GM19099 (cell line): ENCODE results near the gene SLC30A1.

Experiments
- POLR2A ChIP-seq: IDR thresholded peaks from 3 replicates; pipeline ENCODE4 v1.6.1; 2011; ENCODE audit warnings: low read depth; ENCODE audit not compliant: insufficient read length; ENCODE audit errors: extremely low read depth

The SLC30A1 gene

DNA sequence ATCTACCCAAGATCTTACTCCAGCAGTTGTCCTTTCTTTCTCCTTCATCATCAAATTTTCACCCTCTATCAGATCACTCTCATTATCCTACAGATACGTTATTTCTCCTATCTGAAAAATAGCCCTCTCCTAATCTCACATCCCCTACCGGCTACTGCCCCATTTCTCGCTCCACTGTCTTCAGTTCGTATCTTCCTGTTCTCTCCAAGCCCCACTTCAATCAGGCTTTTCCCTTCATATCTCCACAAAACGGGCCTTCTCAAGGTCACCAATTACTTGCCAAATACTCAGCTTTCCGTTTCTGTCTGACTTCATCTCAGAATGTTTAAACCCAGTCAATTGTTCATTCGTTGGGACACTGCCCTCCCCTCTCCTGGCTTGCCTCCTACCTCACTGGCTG is 32.4 kb downstream of the SLC30A1 start:
- no peak for TF ChIP-seq POLR2A

DNA sequence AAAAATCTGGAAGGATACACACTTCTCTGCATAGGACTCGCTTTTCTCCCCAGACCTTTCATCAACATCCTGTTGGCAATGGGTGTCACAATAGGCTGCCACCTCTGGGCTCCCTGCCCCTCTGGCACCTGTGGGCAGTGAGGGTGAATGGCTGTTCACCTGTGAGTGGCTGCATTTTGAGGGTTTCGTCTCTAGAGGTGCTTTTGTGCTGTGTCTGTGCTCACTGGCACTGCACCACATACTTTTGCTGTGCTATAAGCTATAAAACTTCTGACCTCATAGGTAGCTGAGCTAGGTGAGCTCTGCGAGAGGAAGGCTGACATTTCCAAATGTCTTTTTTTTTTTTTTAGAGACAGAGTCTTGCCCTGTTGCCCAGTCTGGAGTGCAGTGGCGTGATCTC is 35.9 kb downstream of the SLC30A1 start:
- no peak for TF ChIP-seq POLR2A

DNA sequence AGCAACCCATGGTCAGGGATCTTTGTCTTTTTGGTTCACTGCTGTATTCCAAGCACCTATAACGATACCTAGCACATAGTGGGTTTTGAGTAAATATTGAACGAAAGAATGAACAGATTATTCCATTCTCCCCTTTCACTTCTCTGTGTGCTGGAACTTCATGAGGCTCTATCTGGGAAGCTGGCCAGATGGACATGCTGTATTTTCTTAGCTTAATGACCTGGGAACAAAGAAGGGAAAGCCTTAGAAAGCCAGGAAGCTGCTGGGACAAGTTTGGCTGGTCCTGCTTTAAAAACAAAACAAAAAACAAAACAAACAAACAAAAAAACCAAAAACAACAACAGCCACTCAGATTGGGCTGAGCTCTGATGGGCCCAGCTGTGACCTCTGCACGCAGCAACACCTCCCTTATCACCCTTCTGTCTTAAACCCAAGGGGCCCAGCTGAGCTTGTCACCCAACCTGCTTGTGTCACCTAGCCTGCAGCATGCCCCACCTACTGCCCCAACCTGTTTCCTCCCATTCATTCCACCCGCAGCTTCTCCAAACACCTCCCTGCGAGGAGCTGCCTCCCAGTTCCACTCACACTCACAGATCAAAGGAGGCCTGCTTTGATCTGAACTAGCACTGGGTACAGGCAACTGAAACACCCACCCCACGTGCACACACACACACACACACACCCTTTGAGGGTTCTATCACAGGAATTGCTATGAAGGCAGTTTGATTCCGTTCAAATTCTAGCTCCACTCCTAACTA is 37.1 kb downstream of the SLC30A1 start:
- no peak for TF ChIP-seq POLR2A

- no peak for TF ChIP-seq POLR2A
Measured at GRCh38 chr1:211541278-211541677, 37.7 kb downstream of the SLC30A1 start.

DNA sequence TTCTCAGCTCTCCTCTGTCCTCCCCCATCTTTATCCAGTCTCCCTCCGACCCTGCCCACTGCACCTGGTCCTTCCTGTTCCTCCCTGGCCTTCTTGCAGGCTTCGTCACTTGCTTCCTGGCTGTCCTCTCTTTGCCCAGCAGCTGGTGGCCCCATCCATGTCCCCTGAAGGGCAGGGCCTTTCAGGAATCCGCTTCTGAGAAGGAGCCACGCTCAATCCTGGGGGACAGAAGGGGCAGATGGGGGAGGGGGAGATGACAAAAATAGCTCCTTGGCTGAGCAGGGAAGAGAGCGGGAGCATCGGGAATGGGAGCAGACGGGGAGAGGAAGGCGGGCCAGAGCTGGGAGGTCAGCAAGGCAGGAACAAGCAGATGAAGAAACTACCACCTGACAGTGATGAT is 40.7 kb downstream of the SLC30A1 start:
- no peak for TF ChIP-seq POLR2A

DNA sequence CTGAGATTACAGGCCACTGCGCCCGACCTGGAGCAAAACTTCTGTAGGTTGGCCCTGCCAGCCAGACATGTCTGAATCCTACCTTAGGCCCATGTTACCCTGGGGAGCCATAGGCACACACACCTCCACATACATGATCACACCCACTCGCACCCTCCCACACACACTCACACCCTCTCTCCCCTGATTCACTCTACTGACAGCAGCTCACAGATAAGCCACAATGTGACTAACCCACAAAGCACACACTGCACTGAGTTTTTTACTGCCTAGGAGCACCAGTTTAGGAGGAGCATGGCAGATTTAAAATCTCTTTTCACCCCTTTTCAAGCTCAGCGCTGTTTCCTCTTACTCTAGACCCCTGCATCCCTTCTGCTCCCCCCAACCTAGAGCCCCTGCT is 41.7 kb downstream of the SLC30A1 start:
- TF ChIP-seq POLR2A, result no peak

DNA sequence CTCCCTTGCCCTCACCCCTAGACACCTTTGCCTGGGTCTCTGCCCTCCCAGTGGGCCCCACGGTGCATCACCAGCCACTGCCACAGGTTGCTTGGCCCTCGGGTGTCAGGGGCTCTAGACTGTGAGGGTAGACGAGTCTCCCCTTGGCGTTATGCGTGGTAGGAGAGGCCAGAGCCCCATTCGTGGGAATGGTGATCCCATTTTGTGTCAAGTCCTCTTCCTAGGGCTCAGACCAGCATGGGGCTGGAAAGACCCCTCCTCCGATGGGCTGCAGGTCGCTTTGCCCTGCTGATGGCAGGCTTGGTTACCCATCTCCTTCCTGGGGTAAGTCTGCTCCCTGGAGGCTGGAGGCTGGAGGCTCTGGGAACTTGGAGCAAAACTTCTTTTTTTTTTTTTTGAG is 42.4 kb downstream of the SLC30A1 start:
- TF ChIP-seq POLR2A, result no peak

DNA sequence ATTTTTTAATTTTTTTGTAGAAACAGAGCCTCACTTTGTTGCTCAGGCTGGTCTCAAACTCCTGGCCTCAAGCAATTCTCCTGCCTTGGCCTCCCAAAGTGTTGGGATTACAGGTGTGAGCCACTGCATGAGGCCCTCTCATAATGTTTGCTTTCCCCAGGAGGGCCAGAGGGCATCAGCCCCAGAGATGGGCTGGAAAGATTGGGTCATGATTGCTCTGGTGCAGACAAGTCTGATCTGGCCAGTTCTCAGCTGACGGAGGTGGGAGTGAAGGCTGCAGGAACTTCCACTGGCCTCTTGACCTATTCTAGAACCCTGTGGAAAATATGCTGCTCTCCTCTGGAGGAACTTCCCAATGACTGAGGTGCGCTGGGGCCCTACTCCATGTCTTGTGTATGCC is 43.6 kb downstream of the SLC30A1 start:
- TF ChIP-seq POLR2A, result no peak

DNA sequence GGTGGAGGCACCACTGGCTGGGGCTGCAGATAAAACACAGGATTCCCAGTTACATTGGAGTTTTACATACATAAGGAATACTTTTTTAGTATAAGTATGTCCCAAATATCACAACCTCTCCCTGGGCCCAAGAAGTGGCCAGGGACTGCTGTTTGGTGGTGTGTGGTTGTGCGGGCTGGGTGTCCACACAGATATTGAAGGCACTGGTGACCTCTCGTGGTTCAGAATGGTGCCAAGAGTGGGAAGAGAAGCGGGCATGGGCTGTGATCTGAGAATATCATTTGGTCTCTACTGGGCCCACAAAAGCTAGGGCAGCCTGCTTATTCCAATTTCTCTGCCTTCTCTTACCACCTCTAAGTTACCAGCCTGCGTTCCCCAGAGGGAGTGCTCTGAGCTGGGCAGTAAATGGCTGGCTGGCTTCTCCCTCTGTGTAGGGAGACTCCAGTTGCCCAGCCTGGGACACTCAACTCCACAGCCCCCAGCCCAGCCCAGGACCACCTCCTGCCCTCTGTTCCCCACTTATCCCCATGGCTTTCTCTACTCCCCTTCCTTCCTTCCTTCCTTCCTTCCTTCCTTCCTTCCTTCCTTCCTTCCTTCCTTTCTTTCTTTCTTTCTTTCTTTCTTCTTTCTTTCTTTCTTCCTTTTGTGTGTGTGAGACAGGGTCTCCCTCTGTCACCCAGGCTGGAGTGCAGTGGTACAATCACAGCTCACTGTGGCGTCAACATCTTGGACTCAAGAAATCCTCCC is 44.2 kb downstream of the SLC30A1 start:
- TF ChIP-seq POLR2A, result no peak

DNA sequence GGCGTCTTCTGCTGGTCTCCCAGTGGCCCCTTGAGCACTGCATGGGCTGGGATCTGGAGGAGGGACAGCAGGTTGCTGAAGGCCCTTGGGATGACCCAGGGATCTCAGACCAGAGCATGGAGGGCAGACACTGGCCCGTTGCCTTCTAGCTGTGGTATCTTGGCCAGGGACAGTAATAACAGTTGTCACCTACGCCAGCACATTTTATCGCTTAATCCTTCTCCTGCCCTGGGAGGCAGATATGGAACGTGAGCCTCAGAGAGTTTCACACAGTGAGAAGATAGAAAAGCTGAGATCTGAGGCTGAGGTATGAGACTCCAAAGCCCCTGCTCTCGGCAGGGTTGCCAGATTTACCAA is 46.9 kb downstream of the SLC30A1 start:
- TF ChIP-seq POLR2A, result no peak

DNA sequence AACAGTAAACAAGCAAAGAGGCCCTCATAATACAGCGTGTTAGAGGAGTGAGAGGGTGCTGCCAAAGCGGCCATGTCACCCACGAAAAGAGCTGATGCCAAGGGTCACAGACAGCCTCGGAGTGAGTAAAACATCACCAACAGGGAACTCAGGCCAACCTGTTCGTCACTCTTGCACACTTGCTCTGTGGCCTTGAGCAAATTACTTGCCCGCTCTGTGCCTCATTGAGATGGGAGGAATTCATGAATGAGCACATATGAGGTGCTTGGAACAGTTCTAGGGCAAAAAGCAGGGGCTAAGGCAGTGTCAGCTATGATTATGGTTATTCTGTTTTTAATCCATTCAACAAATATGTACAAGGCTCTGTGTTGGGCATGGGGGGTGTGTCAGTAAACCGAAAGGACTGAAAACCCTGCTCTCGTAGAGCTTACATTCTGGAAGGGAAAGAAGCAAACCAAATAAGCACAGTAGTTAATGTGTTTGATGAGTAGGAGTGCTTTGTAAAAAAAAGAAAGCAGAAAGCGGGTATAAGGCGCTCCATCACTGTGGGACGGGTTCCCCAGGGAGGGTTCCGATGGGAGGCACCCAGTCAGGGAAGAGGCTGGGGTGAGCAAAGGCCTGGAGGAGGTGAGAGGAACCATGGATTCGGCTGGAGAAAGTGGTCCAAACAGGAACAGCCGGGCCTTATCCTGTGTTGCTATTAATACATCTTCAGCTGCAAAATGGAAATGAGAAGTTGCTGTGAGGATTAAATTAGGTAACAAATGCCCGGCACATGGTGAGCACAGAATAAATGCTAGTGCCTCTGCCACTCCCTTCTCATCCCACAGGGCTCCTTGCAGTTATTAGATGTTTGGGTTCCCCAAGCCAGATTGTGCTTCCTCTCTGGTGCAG is 47.5 kb downstream of the SLC30A1 start:
- no peak for TF ChIP-seq POLR2A

DNA sequence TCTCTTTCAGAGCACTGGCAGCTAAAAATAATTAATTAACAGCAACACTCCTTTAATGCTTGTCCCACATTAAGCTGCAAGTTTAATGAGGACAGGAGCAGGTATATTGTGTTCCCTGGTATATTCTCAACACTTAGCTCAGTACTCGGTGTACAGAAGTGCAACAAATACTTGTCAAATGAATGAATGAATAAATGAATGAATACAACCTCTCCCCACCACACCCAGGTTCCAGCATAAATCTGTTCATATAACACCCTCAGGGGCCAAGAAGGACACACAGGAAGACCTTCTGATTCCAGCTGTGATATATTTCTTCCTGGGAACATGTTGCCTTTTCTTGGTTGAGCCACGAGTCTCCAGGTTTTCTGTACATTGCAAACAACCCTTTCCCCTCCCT is 48.9 kb downstream of the SLC30A1 start:
- no peak for TF ChIP-seq POLR2A

DNA sequence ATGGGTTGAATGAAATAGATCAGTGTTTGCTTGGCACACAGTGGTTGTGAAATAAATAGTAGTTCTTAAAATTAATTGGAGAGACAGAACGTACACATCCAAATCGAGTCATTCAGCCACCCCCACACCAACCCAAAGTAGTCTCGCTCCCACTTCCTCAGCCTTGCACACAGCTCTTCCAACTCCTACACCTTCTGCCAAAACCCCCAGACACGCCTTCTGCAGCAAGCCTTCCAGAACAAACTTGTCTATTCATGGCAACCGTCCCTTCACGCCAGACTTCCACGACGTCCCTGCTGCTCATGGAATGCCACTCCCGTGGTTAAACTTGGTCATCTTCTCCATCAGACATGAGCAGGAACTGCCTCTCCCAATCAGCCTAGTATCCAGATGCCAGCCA is 49.5 kb downstream of the SLC30A1 start:
- no peak for TF ChIP-seq POLR2A

GRCh38 chr1:211529011-211529410 is 50.0 kb downstream of the SLC30A1 start:
- no peak for TF ChIP-seq POLR2A

- TF ChIP-seq POLR2A, result no peak
Measured at GRCh38 chr1:211527888-211528287, 51.1 kb downstream of the SLC30A1 start.
